ENCODE results near the gene ARHGEF16. TPM values are rescaled to one million over a fixed set of nuclear protein-coding genes. Genes with fewer than 3 reads are reported as not detected.

ARHGEF16 gene
- polyA plus RNA-seq (ENCODE audit: insufficient read length): 0.81 TPM

- no peak for DNase-seq
Measured at GRCh38 chr1:3453891-3454810, at the start of gene ARHGEF16. ARHGEF16 (plus strand) TSS chr1:3454665; CDS start chr1:3463085, 8,420 bp downstream.

GRCh38 chr1:3404801-3405200 lies 49.7 kb upstream of the ARHGEF16 start:
- DNase-seq: no peak

GRCh38 chr1:3405491-3405890 lies 49.0 kb upstream of the ARHGEF16 start:
- DNase-seq: no peak

GRCh38 chr1:3405974-3406867 lies 48.2 kb upstream of the ARHGEF16 start:
- no peak for DNase-seq

GRCh38 chr1:3407021-3407420 lies 47.4 kb upstream of the ARHGEF16 start:
- DNase-seq: no peak

GRCh38 chr1:3408751-3409266 lies 45.7 kb upstream of the ARHGEF16 start:
- DNase-seq: no peak

- no peak for DNase-seq
Measured at GRCh38 chr1:3409366-3410141, 44.9 kb upstream of the ARHGEF16 start.

- DNase-seq: peak; percentile 60
Measured at GRCh38 chr1:3410142-3410925, 44.1 kb upstream of the ARHGEF16 start.

GRCh38 chr1:3411806-3412205 lies 42.7 kb upstream of the ARHGEF16 start:
- no peak for DNase-seq

- DNase-seq: no peak
Measured at GRCh38 chr1:3412376-3412775, 42.1 kb upstream of the ARHGEF16 start.

GRCh38 chr1:3413975-3414710 lies 40.3 kb upstream of the ARHGEF16 start:
- no peak for DNase-seq

- no peak for DNase-seq
Measured at GRCh38 chr1:3415260-3416090, 39.0 kb upstream of the ARHGEF16 start.

- no peak for DNase-seq
Measured at GRCh38 chr1:3417082-3417739, 37.3 kb upstream of the ARHGEF16 start.

GRCh38 chr1:3417934-3418333 lies 36.5 kb upstream of the ARHGEF16 start:
- no peak for DNase-seq

- DNase-seq: no peak
Measured at GRCh38 chr1:3418600-3418999, 35.9 kb upstream of the ARHGEF16 start.

GRCh38 chr1:3419415-3420204 lies 34.9 kb upstream of the ARHGEF16 start:
- DNase-seq: no peak

- DNase-seq: no peak
Measured at GRCh38 chr1:3420218-3420951, 34.1 kb upstream of the ARHGEF16 start.

- no peak for DNase-seq
Measured at GRCh38 chr1:3422638-3423037, 31.8 kb upstream of the ARHGEF16 start.

Measured in hindlimb muscle (tissue), 1 donor.